Ectodermal cell (in vitro differentiated cells): ENCODE measurements around the gene WWP2.
A peak's percentile ranks its signal among the peaks of the same experiment; 100 is the strongest.
"Not testable (repeated sequence)": the region's sequence is repeated elsewhere in the genome, so short reads cannot be mapped to it uniquely, and the experiment has no call there.

Experiments used
- H3K27ac ChIP-seq: 2 replicates; pipeline ENCODE4 v1.7.0; 2013; ENCODE audit warnings: mild to moderate bottlenecking, low read depth, low read length; ENCODE audit not compliant: insufficient read depth, poor library complexity, severe bottlenecking
- H3K27me3 ChIP-seq: 2 replicates; pipeline ENCODE4 v1.7.0; 2013; ENCODE audit warnings: mild to moderate bottlenecking, low read length; ENCODE audit not compliant: insufficient read depth, control insufficient read depth, poor library complexity, severe bottlenecking
- H3K36me3 ChIP-seq: one replicate; pipeline ENCODE4 v1.7.0; 2013; ENCODE audit warnings: low read length; ENCODE audit not compliant: control insufficient read depth, insufficient read depth
- H3K4me1 ChIP-seq: one replicate; pipeline ENCODE4 v1.7.0; 2013; ENCODE audit warnings: low read length; ENCODE audit not compliant: control insufficient read depth, insufficient read depth
- H3K4me3 ChIP-seq: 2 replicates; pipeline ENCODE4 v1.7.0; 2013; ENCODE audit warnings: low read depth, low read length, control low read depth; ENCODE audit not compliant: insufficient read depth
- H3K9me3 ChIP-seq: 2 replicates; pipeline ENCODE4 v1.7.0; 2013; ENCODE audit warnings: mild to moderate bottlenecking, low read length, moderate library complexity; ENCODE audit not compliant: control insufficient read depth
- WGBS, 2 experiments: methylation state at CpG; one replicate each; pipeline ENCODE4 v1.1.7; 2013; ENCODE audit warnings: missing lambda C conversion rate in 2 of 2; 5-methylcytosine and 5-hydroxymethylcytosine counted together

The WWP2 gene

GRCh38 chr16:69791391-69791847, 29.3 kb downstream of the WWP2 start:
- 92 to 97% methylated on average over 6 of the region's 6 CpGs for WGBS, 2 experiments
- not testable (repeated sequence) for H3K4me3 ChIP-seq, H3K9me3 ChIP-seq, H3K36me3 ChIP-seq, H3K27ac ChIP-seq, H3K4me1 ChIP-seq, H3K27me3 ChIP-seq

GRCh38 chr16:69793526-69793925, 31.4 kb downstream of the WWP2 start:
- H3K4me1 ChIP-seq, result no peaks in the 10 kb centered on the region
- 88 to 97% methylated on average over 4 of the region's 4 CpGs for WGBS, 2 experiments
- no peaks in the 10 kb centered on the region for H3K9me3 ChIP-seq
- no peaks in the 10 kb centered on the region for H3K36me3 ChIP-seq
- no peak overlapping the region for H3K27ac ChIP-seq
- no peak overlapping the region for H3K4me3 ChIP-seq
- no peaks in the 10 kb centered on the region for H3K27me3 ChIP-seq

- Histone ChIP-seq H3K4me3 (no peak overlapping the region), H3K9me3 (no peaks in the 10 kb centered on the region), H3K27me3 (no peaks in the 10 kb centered on the region), H3K4me1 (peaks cover 5% of the 10 kb centered on the region), H3K36me3 (no peaks in the 10 kb centered on the region), H3K27ac (no peak overlapping the region)
- 90 to 97% methylated on average over 2 of the region's 2 CpGs for WGBS, 2 experiments
Measured at GRCh38 chr16:69794486-69794885, 32.4 kb downstream of the WWP2 start.

GRCh38 chr16:69796285-69797118, 34.4 kb downstream of the WWP2 start:
- Histone ChIP-seq H3K27me3 (no peaks in the 10 kb centered on the region), H3K4me3 (no peak overlapping the region), H3K36me3 (no peaks in the 10 kb centered on the region), H3K4me1 (peaks cover 5% of the 10 kb centered on the region), H3K27ac (no peak overlapping the region), H3K9me3 (no peaks in the 10 kb centered on the region)
- 52 to 53% methylated on average over 19 of the region's 19 CpGs for WGBS, 2 experiments

- 61 to 65% methylated on average over 8 of the region's 8 CpGs for WGBS, 2 experiments
- no peaks in the 10 kb centered on the region for H3K27me3 ChIP-seq
- no peaks in the 10 kb centered on the region for H3K9me3 ChIP-seq
- no peak overlapping the region for H3K27ac ChIP-seq
- no peak overlapping the region for H3K4me3 ChIP-seq
- H3K36me3 ChIP-seq, result no peaks in the 10 kb centered on the region
- H3K4me1 ChIP-seq, result peaks cover 5% of the 10 kb centered on the region
Measured at GRCh38 chr16:69798466-69798865, 36.3 kb downstream of the WWP2 start.

GRCh38 chr16:69799611-69800031, 37.5 kb downstream of the WWP2 start:
- H3K36me3 ChIP-seq, result no peaks in the 10 kb centered on the region
- H3K4me3 ChIP-seq, result no peak overlapping the region
- peaks cover 5% of the 10 kb centered on the region for H3K4me1 ChIP-seq
- H3K27ac ChIP-seq, result peak overlapping the region; percentile 44
- WGBS, 2 experiments, result 92 to 95% methylated on average over 11 of the region's 11 CpGs
- H3K27me3 ChIP-seq, result no peaks in the 10 kb centered on the region
- H3K9me3 ChIP-seq, result no peaks in the 10 kb centered on the region

- no peaks in the 10 kb centered on the region for H3K27me3 ChIP-seq
- no CpG with 5 or more reads among the region's 1 CpG for WGBS, 2 experiments
Measured at GRCh38 chr16:69804297-69804696, 42.2 kb downstream of the WWP2 start.

GRCh38 chr16:69806776-69807175, 44.6 kb downstream of the WWP2 start:
- not testable (repeated sequence) for H3K9me3 ChIP-seq, H3K27ac ChIP-seq, H3K4me1 ChIP-seq, H3K36me3 ChIP-seq, H3K27me3 ChIP-seq, H3K4me3 ChIP-seq

More at GRCh38 chr16:69804297-69804696, 42.2 kb downstream of the WWP2 start:
- Histone ChIP-seq H3K4me1 (peaks cover under 1% of the 10 kb centered on the region), H3K9me3 (no peaks in the 10 kb centered on the region), H3K4me3 (no peak overlapping the region), H3K27ac (no peak overlapping the region), H3K36me3 (no peaks in the 10 kb centered on the region)

- H3K27me3 ChIP-seq, result no peaks in the 10 kb centered on the region
- H3K4me1 ChIP-seq, result no peaks in the 10 kb centered on the region
- H3K36me3 ChIP-seq, result no peaks in the 10 kb centered on the region
- no peak overlapping the region for H3K4me3 ChIP-seq
- WGBS, 2 experiments, result 95 to 100% methylated on average over 1 to 2 of the region's 2 CpGs
- no peaks in the 10 kb centered on the region for H3K9me3 ChIP-seq
- H3K27ac ChIP-seq, result no peak overlapping the region
Measured at GRCh38 chr16:69812688-69813014, 50.5 kb downstream of the WWP2 start.

- 88 to 93% methylated on average over 5 of the region's 5 CpGs for WGBS, 2 experiments
- no peak overlapping the region for H3K4me3 ChIP-seq
- H3K27me3 ChIP-seq, result no peaks in the 10 kb centered on the region
- H3K36me3 ChIP-seq, result no peaks in the 10 kb centered on the region
- H3K9me3 ChIP-seq, result no peaks in the 10 kb centered on the region
- no peak overlapping the region for H3K27ac ChIP-seq
- H3K4me1 ChIP-seq, result peaks cover 3% of the 10 kb centered on the region
Measured at GRCh38 chr16:69814078-69814477, 51.9 kb downstream of the WWP2 start.
